GM23338 (cell line): ENCODE results near the gene KDM4C. TPM values are rescaled to one million over a fixed set of nuclear protein-coding genes. Genes with fewer than 3 reads are reported as not detected.

Experiments used
- ATAC-seq: fragments of 200-7000 bp; cut with Tn5 transposase; 3 replicates; pipeline ENCODE4 v1.9.1; 2020
- DNase-seq: peaks from one replicate; pipeline ENCODE4 v3.0.0-alpha.2; 2015; ENCODE audit warnings: low spot score
- H2AFZ ChIP-seq: fragments of 200-600 bp; sonication (generic); 2 replicates; pipeline ENCODE4 v1.8.0; 2016; ENCODE audit warnings: antibody characterized with exemption, mild to moderate bottlenecking, moderate library complexity
- H3F3A ChIP-seq: fragments of 200-600 bp; sonication (generic); replicated peaks from 2 replicates; pipeline ENCODE4 v1.8.0; 2017; ENCODE audit warnings: antibody characterized with exemption, mixed run types, low read depth
- H3K27ac ChIP-seq: fragments of 200-600 bp; sonication (generic); 2 replicates; pipeline ENCODE4 v1.6.1; 2016; ENCODE audit warnings: low read depth
- H3K27me3 ChIP-seq: fragments of 200-600 bp; sonication (generic); 2 replicates; pipeline ENCODE4 v1.8.0; 2016; ENCODE audit warnings: mild to moderate bottlenecking, mixed run types, moderate library complexity; ENCODE audit not compliant: insufficient read depth
- H3K36me3 ChIP-seq: fragments of 200-600 bp; sonication (generic); 2 replicates; pipeline ENCODE4 v1.8.0; 2016; ENCODE audit warnings: mild to moderate bottlenecking; ENCODE audit not compliant: insufficient read depth
- H3K4me1 ChIP-seq: fragments of 200-600 bp; sonication (generic); 2 replicates; pipeline ENCODE4 v1.8.0; 2016; ENCODE audit warnings: mild to moderate bottlenecking, moderate library complexity; ENCODE audit not compliant: insufficient read depth
- H3K4me2 ChIP-seq: fragments of 200-600 bp; sonication (generic); 2 replicates; pipeline ENCODE4 v1.7.1; 2017; ENCODE audit warnings: mixed run types
- H3K4me3 ChIP-seq: fragments of 200-600 bp; sonication (generic); 2 replicates; pipeline ENCODE4 v1.6.1; 2016; ENCODE audit warnings: mixed run types
- H3K79me2 ChIP-seq: fragments of 200-600 bp; sonication (generic); replicated peaks from 2 replicates; pipeline ENCODE4 v1.8.0; 2017; ENCODE audit warnings: mild to moderate bottlenecking; ENCODE audit not compliant: insufficient read depth
- H3K9me2 ChIP-seq: fragments of 200-600 bp; sonication (generic); 2 replicates; pipeline ENCODE4 v1.8.0; 2017; ENCODE audit not compliant: insufficient read depth
- H4K20me1 ChIP-seq: fragments of 200-600 bp; sonication (generic); replicated peaks from 2 replicates; pipeline ENCODE4 v1.8.0; 2017; ENCODE audit warnings: mild to moderate bottlenecking; ENCODE audit not compliant: insufficient read depth
- H3K27ac Mint-ChIP-seq: 2 replicates; pipeline ENCODE4 v1.8.0; 2020; ENCODE audit warnings: inconsistent platforms, mild to moderate bottlenecking, moderate library complexity, mixed read lengths
- H3K27me3 Mint-ChIP-seq: 3 replicates; pipeline ENCODE4 v1.8.0; 2022; ENCODE audit warnings: low read depth, mild to moderate bottlenecking, moderate library complexity, mixed read lengths, inconsistent platforms; ENCODE audit not compliant: insufficient read depth, poor library complexity
- H3K36me3 Mint-ChIP-seq: 3 replicates; pipeline ENCODE4 v1.8.0; 2021; ENCODE audit warnings: low read depth, mild to moderate bottlenecking, inconsistent platforms, moderate library complexity, mixed read lengths
- H3K4me1 Mint-ChIP-seq: 3 replicates; pipeline ENCODE4 v1.8.0; 2020; ENCODE audit warnings: mild to moderate bottlenecking, inconsistent platforms, mixed read lengths
- H3K4me3 Mint-ChIP-seq: 3 replicates; pipeline ENCODE4 v1.8.0; 2021; ENCODE audit warnings: moderate library complexity, mild to moderate bottlenecking, inconsistent platforms, mixed read lengths
- H3K9me3 Mint-ChIP-seq: 3 replicates; pipeline ENCODE4 v1.8.0; 2020; ENCODE audit warnings: moderate library complexity, mild to moderate bottlenecking, inconsistent platforms, mixed read lengths
- EZH2phosphoT487 ChIP-seq: fragments of 200-600 bp; sonication (generic); IDR thresholded peaks from one replicate; pipeline ENCODE4 v1.8.1; 2018; ENCODE audit warnings: antibody characterized with exemption; ENCODE audit not compliant: unreplicated experiment
- JUNB ChIP-seq: IDR thresholded peaks from one replicate; pipeline ENCODE4 v1.6.1; 2016; ENCODE audit warnings: antibody characterized with exemption; ENCODE audit not compliant: unreplicated experiment
- NANOG ChIP-seq: IDR thresholded peaks from 2 replicates; pipeline ENCODE4 v1.6.1; 2016; ENCODE audit warnings: antibody characterized with exemption, borderline replicate concordance
- POLR2AphosphoS5 ChIP-seq: IDR thresholded peaks from 2 replicates; pipeline ENCODE4 v1.6.1; 2016; ENCODE audit warnings: antibody characterized with exemption, low read depth
- ZNF114 ChIP-seq: fragments of 250-450 bp; sonication (Bioruptor Pico); IDR thresholded peaks from 2 replicates; pipeline ENCODE4 v1.5.0; 2020; ENCODE audit warnings: mild to moderate bottlenecking, moderate library complexity
- ZNF331 ChIP-seq: fragments of 250-450 bp; sonication (Bioruptor Pico); IDR thresholded peaks from 2 replicates; pipeline ENCODE4 v1.5.0; 2020; ENCODE audit warnings: low read depth, mild to moderate bottlenecking, moderate library complexity
- polyA plus RNA-seq: library from polyadenylated mRNA; unstranded; fragments of >200 nt; fragmentation: Nextera tagmentation; extraction: Ambion mirVana; gene quantifications from 2 replicates; pipeline ENCODE4 v1.2.1, GENCODE V29; 2016
- total RNA-seq: library from RNA; depleted of rRNA; stranded (reverse); fragments of >200 nt; shearing (Covaris generic); gene quantifications from 2 replicates; pipeline ENCODE4 v1.2.3, GENCODE V29; 2014
- TF ChIP-seq, protein P1 (sequence below): fragments of 250-450 bp; sonication (Bioruptor Pico); IDR thresholded peaks from 2 replicates; pipeline ENCODE4 v1.5.0; 2020; ENCODE audit warnings: mild to moderate bottlenecking, moderate library complexity
- TF ChIP-seq, protein P2 (sequence below), 2 experiments: fragments of 200-600 bp in 1 of 2; sonication (generic) in 1 of 2; conservative IDR thresholded peaks; 2 replicates each; pipeline versions ENCODE4 v1.5.1 to v1.6.1; 2016 to 2017; ENCODE audit warnings: antibody characterized with exemption in 2 of 2, low read depth in 2 of 2, mild to moderate bottlenecking in 2 of 2, moderate library complexity in 1 of 2

Gene KDM4C
- total and polyA plus RNA-seq, 2 experiments from 2014 or later = 12.0 to 43.8 TPM

DNA sequence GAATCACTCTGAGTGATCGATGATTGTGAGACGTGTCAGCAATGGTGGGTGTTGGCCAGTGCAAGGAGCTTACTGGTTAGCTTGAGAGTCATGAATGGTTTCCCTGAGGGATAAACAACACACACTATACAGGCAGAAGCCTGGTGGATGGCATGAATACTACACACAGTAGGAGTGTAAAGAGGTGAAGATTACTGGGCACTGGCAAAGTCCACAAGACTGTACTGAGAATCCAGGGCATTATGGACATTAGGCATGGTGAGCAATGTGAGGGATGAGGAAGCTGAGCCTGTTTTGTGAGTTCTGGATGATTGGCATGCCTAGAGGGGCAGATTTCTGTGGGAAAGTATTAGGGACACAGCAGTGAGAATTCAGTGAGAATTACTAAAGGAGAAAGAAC, 71.3 kb downstream of the KDM4C start (continued):
- TF ChIP-seq, protein P1, sequence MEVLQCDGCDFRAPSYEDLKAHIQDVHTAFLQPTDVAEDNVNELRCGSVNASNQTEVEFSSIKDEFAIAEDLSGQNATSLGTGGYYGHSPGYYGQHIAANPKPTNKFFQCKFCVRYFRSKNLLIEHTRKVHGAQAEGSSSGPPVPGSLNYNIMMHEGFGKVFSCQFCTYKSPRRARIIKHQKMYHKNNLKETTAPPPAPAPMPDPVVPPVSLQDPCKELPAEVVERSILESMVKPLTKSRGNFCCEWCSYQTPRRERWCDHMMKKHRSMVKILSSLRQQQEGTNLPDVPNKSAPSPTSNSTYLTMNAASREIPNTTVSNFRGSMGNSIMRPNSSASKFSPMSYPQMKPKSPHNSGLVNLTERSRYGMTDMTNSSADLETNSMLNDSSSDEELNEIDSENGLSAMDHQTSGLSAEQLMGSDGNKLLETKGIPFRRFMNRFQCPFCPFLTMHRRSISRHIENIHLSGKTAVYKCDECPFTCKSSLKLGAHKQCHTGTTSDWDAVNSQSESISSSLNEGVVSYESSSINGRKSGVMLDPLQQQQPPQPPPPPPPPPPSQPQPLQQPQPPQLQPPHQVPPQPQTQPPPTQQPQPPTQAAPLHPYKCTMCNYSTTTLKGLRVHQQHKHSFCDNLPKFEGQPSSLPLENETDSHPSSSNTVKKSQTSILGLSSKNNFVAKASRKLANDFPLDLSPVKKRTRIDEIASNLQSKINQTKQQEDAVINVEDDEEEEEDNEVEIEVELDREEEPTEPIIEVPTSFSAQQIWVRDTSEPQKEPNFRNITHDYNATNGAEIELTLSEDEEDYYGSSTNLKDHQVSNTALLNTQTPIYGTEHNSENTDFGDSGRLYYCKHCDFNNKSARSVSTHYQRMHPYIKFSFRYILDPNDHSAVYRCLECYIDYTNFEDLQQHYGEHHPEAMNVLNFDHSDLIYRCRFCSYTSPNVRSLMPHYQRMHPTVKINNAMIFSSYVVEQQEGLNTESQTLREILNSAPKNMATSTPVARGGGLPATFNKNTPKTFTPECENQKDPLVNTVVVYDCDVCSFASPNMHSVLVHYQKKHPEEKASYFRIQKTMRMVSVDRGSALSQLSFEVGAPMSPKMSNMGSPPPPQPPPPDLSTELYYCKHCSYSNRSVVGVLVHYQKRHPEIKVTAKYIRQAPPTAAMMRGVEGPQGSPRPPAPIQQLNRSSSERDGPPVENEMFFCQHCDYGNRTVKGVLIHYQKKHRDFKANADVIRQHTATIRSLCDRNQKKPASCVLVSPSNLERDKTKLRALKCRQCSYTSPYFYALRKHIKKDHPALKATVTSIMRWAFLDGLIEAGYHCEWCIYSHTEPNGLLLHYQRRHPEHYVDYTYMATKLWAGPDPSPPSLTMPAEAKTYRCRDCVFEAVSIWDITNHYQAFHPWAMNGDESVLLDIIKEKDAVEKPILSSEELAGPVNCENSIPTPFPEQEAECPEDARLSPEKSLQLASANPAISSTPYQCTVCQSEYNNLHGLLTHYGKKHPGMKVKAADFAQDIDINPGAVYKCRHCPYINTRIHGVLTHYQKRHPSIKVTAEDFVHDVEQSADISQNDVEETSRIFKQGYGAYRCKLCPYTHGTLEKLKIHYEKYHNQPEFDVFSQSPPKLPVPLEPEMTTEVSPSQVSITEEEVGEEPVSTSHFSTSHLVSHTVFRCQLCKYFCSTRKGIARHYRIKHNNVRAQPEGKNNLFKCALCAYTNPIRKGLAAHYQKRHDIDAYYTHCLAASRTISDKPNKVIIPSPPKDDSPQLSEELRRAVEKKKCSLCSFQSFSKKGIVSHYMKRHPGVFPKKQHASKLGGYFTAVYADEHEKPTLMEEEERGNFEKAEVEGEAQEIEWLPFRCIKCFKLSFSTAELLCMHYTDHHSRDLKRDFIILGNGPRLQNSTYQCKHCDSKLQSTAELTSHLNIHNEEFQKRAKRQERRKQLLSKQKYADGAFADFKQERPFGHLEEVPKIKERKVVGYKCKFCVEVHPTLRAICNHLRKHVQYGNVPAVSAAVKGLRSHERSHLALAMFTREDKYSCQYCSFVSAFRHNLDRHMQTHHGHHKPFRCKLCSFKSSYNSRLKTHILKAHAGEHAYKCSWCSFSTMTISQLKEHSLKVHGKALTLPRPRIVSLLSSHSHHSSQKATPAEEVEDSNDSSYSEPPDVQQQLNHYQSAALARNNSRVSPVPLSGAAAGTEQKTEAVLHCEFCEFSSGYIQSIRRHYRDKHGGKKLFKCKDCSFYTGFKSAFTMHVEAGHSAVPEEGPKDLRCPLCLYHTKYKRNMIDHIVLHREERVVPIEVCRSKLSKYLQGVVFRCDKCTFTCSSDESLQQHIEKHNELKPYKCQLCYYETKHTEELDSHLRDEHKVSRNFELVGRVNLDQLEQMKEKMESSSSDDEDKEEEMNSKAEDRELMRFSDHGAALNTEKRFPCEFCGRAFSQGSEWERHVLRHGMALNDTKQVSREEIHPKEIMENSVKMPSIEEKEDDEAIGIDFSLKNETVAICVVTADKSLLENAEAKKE (CRISPR knock-in tag) = no peak
- TF ChIP-seq, protein P2, sequence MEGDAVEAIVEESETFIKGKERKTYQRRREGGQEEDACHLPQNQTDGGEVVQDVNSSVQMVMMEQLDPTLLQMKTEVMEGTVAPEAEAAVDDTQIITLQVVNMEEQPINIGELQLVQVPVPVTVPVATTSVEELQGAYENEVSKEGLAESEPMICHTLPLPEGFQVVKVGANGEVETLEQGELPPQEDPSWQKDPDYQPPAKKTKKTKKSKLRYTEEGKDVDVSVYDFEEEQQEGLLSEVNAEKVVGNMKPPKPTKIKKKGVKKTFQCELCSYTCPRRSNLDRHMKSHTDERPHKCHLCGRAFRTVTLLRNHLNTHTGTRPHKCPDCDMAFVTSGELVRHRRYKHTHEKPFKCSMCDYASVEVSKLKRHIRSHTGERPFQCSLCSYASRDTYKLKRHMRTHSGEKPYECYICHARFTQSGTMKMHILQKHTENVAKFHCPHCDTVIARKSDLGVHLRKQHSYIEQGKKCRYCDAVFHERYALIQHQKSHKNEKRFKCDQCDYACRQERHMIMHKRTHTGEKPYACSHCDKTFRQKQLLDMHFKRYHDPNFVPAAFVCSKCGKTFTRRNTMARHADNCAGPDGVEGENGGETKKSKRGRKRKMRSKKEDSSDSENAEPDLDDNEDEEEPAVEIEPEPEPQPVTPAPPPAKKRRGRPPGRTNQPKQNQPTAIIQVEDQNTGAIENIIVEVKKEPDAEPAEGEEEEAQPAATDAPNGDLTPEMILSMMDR (conservative IDR thresholded peaks at IDR 0.05; ENCODE audit: low read depth in 2 of 2) = no peak

DNA sequence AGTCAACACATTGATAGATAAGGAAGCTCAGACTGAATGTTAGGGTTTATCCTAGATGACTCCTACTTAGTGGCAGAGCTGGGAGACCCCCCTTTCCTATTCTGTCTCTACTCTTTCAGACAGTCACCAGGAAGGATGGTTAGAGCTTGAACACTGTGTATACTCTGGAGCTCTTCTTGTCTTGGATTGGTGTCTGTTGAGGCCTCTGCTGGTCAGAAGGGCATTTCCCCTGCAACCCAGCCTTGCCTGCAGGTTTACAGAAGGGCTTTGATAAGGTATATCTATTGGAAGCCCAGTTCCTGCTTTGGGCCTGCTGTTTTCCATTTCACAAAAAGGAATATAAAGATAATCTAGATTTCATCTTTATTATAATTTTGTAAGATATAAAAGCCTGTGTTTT, 71.8 kb downstream of the KDM4C start:
- H2AFZ ChIP-seq = no peak overlapping the region
- H3K9me3 Mint-ChIP-seq = peaks cover 7% of the 10 kb centered on the region; the same call in 2 of the 3 replicates
- H3K79me2 ChIP-seq = no peaks in the 10 kb centered on the region
- H3K27ac ChIP-seq = no peak overlapping the region
- no peaks in the 10 kb centered on the region; the same call in 1 of the 2 replicates for H3F3A ChIP-seq
- no peak for DNase-seq
- no peaks in the 10 kb centered on the region for H3K36me3 ChIP-seq
- no peak overlapping the region for H3K4me3 Mint-ChIP-seq
- H3K27me3 ChIP-seq = no peaks in the 10 kb centered on the region
- no peaks in the 10 kb centered on the region; the same call in 1 of the 2 replicates for H3K4me1 ChIP-seq
- H3K27me3 Mint-ChIP-seq = no peaks in the 10 kb centered on the region
- H3K9me2 ChIP-seq = no peaks in the 10 kb centered on the region
- ATAC-seq = no peak
- H3K27ac Mint-ChIP-seq = no peak overlapping the region
- no peak overlapping the region for H3K4me3 ChIP-seq
- H3K36me3 Mint-ChIP-seq = peaks cover 43% of the 10 kb centered on the region
- H3K4me2 ChIP-seq = no peak overlapping the region
- no peaks in the 10 kb centered on the region for H4K20me1 ChIP-seq
- peaks cover 16% of the 10 kb centered on the region; the same call in 2 of the 3 replicates for H3K4me1 Mint-ChIP-seq
- TF ChIP-seq ZNF331 (no peak), EZH2phosphoT487 (no peak), NANOG (no peak), JUNB (no peak), POLR2AphosphoS5 (no peak), ZNF114 (CRISPR knock-in tag) (no peak)
- TF ChIP-seq, protein P2 (conservative IDR thresholded peaks at IDR 0.05; ENCODE audit: low read depth in 2 of 2) = no peak
